Thyroid gland (tissue), 4 donors: ENCODE results near the gene MRGPRG.

Source experiments
- POLR2A ChIP-seq, 2 donors: fragments of 450-650 bp; IDR thresholded peaks; one replicate each; pipeline ENCODE4 v1.6.1; 2017; ENCODE audit warnings: antibody characterized with exemption in 2 of 2, mild to moderate bottlenecking in 2 of 2, moderate library complexity in 1 of 2
- TF ChIP-seq, protein P1 (sequence below), 6 experiments: fragments of 200-600 bp in 3 of 6; fragments of 450-650 bp in 3 of 6; sonication (generic) in 3 of 6; IDR thresholded peaks; one replicate each; pipeline ENCODE4 v1.5.1; 2016 to 2019; ENCODE audit warnings: antibody characterized with exemption in 6 of 6, mild to moderate bottlenecking in 2 of 6, inconsistent platforms in 1 of 6, moderate library complexity in 1 of 6

DNA sequence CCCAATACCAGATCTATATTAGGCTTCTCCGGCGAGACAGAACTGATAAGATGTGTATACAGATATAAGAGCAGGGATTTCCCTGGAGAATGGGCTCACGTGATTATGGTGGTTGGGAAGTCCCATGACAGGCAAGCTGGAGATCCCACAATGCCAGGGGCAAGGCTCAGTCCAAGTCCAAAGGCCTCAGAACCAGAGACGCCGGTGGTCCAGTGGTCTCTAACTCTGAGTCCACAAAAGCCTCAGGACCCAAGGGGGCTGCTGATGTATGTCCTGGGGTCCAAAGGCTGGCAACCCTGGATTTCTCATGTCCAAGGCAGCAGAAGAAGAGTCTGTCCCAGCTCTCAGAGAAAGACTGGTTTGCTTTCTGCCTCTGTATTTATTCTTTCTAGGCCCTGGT is 37.7 kb downstream of the MRGPRG start:
- TF ChIP-seq, protein P1, sequence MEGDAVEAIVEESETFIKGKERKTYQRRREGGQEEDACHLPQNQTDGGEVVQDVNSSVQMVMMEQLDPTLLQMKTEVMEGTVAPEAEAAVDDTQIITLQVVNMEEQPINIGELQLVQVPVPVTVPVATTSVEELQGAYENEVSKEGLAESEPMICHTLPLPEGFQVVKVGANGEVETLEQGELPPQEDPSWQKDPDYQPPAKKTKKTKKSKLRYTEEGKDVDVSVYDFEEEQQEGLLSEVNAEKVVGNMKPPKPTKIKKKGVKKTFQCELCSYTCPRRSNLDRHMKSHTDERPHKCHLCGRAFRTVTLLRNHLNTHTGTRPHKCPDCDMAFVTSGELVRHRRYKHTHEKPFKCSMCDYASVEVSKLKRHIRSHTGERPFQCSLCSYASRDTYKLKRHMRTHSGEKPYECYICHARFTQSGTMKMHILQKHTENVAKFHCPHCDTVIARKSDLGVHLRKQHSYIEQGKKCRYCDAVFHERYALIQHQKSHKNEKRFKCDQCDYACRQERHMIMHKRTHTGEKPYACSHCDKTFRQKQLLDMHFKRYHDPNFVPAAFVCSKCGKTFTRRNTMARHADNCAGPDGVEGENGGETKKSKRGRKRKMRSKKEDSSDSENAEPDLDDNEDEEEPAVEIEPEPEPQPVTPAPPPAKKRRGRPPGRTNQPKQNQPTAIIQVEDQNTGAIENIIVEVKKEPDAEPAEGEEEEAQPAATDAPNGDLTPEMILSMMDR (IDR thresholded peaks at IDR 0.05): no peak
- no peak for TF ChIP-seq POLR2A (IDR thresholded peaks at IDR 0.05)
